ENCODE measurements around the gene SSTR3. TPM values are rescaled to one million over a fixed set of nuclear protein-coding genes. Genes with fewer than 3 reads are reported as not detected.

The SSTR3 gene
- total and polyA plus RNA-seq, 2 donors (not counting 1 experiment from before 2014, with no cell fraction given) = 0.64 to 0.98 TPM

DNA sequence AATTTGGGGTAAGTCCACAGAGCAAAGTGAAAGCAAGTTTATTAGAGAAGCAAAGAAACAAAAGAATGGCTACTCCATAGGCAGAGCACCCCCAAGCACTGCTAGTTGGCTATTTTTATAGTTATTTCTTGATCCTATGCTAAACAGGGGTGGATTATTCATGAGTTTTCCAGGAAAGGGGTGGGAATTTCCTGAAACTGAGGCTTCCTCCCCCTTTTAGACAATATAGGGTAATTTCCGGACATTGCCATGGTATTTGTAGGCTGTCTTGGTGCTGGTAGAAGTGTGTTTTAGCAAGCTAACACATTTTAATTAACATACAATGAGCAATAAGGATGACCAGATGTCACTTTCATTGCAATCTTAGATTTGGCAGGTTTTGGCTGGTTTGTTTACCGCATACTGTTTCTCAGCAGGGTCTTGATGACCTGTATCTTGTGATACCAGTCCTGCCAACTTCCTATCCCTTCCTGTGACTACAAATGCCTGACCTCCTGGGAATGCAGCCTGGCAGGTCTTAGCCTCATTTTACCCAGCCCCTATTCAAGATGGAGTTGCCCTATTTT lies 23.3 kb downstream of the SSTR3 start:
- Mint-ChIP-seq H3K4me1 (peaks cover 13% of the 10 kb centered on the region), H3K4me3 (no peak overlapping the region), H3K27ac (no peak overlapping the region), H3K27me3 (no peaks in the 10 kb centered on the region), H3K9me3 (ENCODE audit: insufficient read depth) (no peaks in the 10 kb centered on the region)
- H4K20me1 ChIP-seq (ENCODE audit: control insufficient read depth, insufficient read depth, low read length, poor library complexity, severe bottlenecking) = no peaks in the 10 kb centered on the region
- peaks cover 0 to 3% (median 0%) of the 10 kb centered on the region in 3 donors for H3K9me3 ChIP-seq (ENCODE audit: control extremely low read depth in 1 of 3, control insufficient read depth in 2 of 3, insufficient read depth in 1 of 3, low read length in 2 of 3)
- no peak overlapping the region for H3K27ac ChIP-seq (ENCODE audit: low read length in 2 of 2)
- H3K27me3 ChIP-seq (replicated peaks in 1 of 4; ENCODE audit: control extremely low read depth in 1 of 4, control insufficient read depth in 3 of 4, insufficient read depth in 4 of 4, low read length in 3 of 4) = peaks cover 0 to 3% (median 0%) of the 10 kb centered on the region in 4 experiments
- DNase-seq (no peak), ATAC-seq (ENCODE audit: low read depth) (no peak)
- ChIA-PET POLR2A (no interaction called here), CTCF (interaction anchor here (1.3 to 2.8 kb wide), 3 partner anchors 9 to 71 kb away, joined by 4 to 8 read pairs (median 5); no protein-coding TSS in a partner anchor)
- no peak overlapping the region for H3K4me2 ChIP-seq (replicated peaks; ENCODE audit: low read depth, low read length, poor library complexity, severe bottlenecking)
- intact Hi-C loops (cut with micrococcal nuclease) = no loop called here
- no peaks in the 10 kb centered on the region for H3K36me3 ChIP-seq (replicated peaks in 1 of 2; ENCODE audit: control extremely low read depth in 1 of 2, control insufficient read depth in 1 of 2, extremely low read depth in 1 of 2, insufficient read depth in 2 of 2, low read length in 1 of 2)
- H3K79me2 ChIP-seq (ENCODE audit: control insufficient read depth, insufficient read depth, low read length) = no peaks in the 10 kb centered on the region
- 100% methylated on average over 1 of the region's 2 CpGs for WGBS (ENCODE audit: insufficient coverage)
- no peak overlapping the region for H3K9ac ChIP-seq (ENCODE audit: low read length)
- H3K4me3 ChIP-seq (ENCODE audit: control extremely low read depth in 1 of 5, extremely low read depth in 1 of 5, insufficient read depth in 1 of 5, low read depth in 2 of 5, low read length in 4 of 5) = no peak overlapping the region
- peaks cover 0 to 14% of the 10 kb centered on the region in 2 donors for H3K4me1 ChIP-seq (ENCODE audit: control insufficient read depth in 2 of 2, insufficient read depth in 2 of 2, low read length in 2 of 2)
- H2AFZ ChIP-seq (ENCODE audit: insufficient read depth, low read depth, low read length, poor library complexity, severe bottlenecking) = no peak overlapping the region
- TF ChIP-seq, protein P1, sequence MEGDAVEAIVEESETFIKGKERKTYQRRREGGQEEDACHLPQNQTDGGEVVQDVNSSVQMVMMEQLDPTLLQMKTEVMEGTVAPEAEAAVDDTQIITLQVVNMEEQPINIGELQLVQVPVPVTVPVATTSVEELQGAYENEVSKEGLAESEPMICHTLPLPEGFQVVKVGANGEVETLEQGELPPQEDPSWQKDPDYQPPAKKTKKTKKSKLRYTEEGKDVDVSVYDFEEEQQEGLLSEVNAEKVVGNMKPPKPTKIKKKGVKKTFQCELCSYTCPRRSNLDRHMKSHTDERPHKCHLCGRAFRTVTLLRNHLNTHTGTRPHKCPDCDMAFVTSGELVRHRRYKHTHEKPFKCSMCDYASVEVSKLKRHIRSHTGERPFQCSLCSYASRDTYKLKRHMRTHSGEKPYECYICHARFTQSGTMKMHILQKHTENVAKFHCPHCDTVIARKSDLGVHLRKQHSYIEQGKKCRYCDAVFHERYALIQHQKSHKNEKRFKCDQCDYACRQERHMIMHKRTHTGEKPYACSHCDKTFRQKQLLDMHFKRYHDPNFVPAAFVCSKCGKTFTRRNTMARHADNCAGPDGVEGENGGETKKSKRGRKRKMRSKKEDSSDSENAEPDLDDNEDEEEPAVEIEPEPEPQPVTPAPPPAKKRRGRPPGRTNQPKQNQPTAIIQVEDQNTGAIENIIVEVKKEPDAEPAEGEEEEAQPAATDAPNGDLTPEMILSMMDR (IDR thresholded peaks at IDR 0.05) = no peak
- no peak for TF ChIP-seq EZH2 (IDR thresholded peaks at IDR 0.05; ENCODE audit: borderline replicate concordance, insufficient read depth, low read depth, low read length, poor library complexity, severe bottlenecking)

DNA sequence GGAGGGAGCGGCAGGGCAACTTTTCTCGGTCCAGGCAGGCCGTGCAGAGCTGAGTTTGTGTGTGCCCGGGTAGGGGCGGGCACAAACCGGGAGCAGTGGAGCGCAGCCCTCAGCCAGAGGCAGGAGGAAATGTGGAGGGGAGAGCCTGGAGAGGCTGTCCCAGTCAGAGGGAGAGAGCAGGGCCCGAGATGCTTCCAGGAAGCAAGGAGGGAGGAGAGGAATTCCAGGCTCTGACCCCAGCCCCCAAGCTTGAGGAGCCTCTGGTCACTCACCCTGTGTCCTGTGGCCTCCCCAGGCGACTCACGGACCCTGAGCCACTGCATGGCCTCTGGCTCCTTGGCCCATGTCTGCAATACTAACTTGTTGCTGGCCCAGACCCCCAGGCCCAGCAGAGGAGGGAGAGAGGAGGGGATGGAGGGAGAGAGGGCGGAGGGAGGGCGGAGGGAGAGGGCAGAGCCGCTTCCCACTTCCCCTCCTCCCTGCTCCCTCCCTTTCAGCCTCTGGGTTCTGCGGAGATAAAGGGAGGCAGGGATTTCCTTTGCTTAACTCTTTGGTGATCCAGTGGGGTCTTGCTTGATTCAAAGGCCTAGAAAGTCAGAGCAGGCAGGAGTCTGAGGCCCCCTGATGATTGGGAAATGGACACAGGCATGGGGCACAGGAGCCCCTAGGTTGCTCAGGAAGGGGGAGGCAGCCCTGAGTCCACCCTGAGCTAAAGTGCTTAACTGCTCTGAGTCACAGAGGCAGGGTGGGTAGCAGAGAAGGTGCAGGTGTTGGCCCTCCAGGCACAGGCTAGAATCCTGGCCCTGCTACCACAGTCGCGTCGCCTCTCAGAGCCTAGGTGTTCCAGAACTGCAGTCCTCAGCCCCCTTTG lies 24.2 kb downstream of the SSTR3 start, which contains the start of gene C1QTNF6:
C1QTNF6 (minus strand) TSS at position 357 of the 871 bp plus-strand sequence; CDS start at position 323, 34 bp downstream.
- no peak for ATAC-seq (ENCODE audit: low read depth)
- Histone ChIP-seq H4K20me1 (ENCODE audit: control insufficient read depth, insufficient read depth, low read length, poor library complexity, severe bottlenecking) (no peaks in the 10 kb centered on the region), H3K4me2 (replicated peaks; ENCODE audit: low read depth, low read length, poor library complexity, severe bottlenecking) (no peak within 1 kb of the TSS), H2AFZ (ENCODE audit: insufficient read depth, low read depth, low read length, poor library complexity, severe bottlenecking) (no peak within 1 kb of the TSS), H3K9me3 (ENCODE audit: control extremely low read depth in 1 of 3, control insufficient read depth in 2 of 3, insufficient read depth in 1 of 3, low read length in 2 of 3) (peaks cover 0 to 3% (median 0%) of the 10 kb centered on the region in 3 donors), H3K27ac (ENCODE audit: low read length in 2 of 2) (no peak within 1 kb of the TSS), H3K4me1 (ENCODE audit: control insufficient read depth in 2 of 2, insufficient read depth in 2 of 2, low read length in 2 of 2) (peaks cover 0 to 14% of the 10 kb centered on the region in 2 donors), H3K9ac (ENCODE audit: low read length) (no peak within 1 kb of the TSS), H3K27me3 (replicated peaks in 1 of 4; ENCODE audit: control extremely low read depth in 1 of 4, control insufficient read depth in 3 of 4, insufficient read depth in 4 of 4, low read length in 3 of 4) (peaks cover 0 to 3% (median 0%) of the 10 kb centered on the region in 4 experiments), H3K79me2 (ENCODE audit: control insufficient read depth, insufficient read depth, low read length) (no peaks in the 10 kb centered on the region), H3K4me3 (ENCODE audit: control extremely low read depth in 1 of 5, extremely low read depth in 1 of 5, insufficient read depth in 1 of 5, low read depth in 2 of 5, low read length in 4 of 5) (no peak within 1 kb of the TSS), H3K36me3 (replicated peaks in 1 of 2; ENCODE audit: control extremely low read depth in 1 of 2, control insufficient read depth in 1 of 2, extremely low read depth in 1 of 2, insufficient read depth in 2 of 2, low read length in 1 of 2) (no peaks in the 10 kb centered on the region)
- H3K27ac Mint-ChIP-seq = no peak within 1 kb of the TSS
- H3K4me3 Mint-ChIP-seq = no peak within 1 kb of the TSS
- H3K9me3 Mint-ChIP-seq (ENCODE audit: insufficient read depth) = no peaks in the 10 kb centered on the region
- DNase-seq = no peak
- WGBS (ENCODE audit: insufficient coverage) = 81% methylated on average over 12 of the region's 17 CpGs
- ChIA-PET CTCF (interaction anchor here (1.5 to 2.8 kb wide), 2 partner anchors 9 to 72 kb away, joined by 5 to 8 read pairs; no protein-coding TSS in a partner anchor), POLR2A (no interaction called here)
- H3K27me3 Mint-ChIP-seq = no peaks in the 10 kb centered on the region
- intact Hi-C loops (cut with micrococcal nuclease) = no loop called here
- no peak for TF ChIP-seq EZH2 (IDR thresholded peaks at IDR 0.05; ENCODE audit: borderline replicate concordance, insufficient read depth, low read depth, low read length, poor library complexity, severe bottlenecking)
- TF ChIP-seq, protein P1 (IDR thresholded peaks at IDR 0.05) = no peak
- peaks cover 9% of the 10 kb centered on the region for H3K4me1 Mint-ChIP-seq

Data from B cell (primary cell).